Stimulated activated CD4-positive, alpha-beta T cell treated with anti-CD3 and anti-CD28 coated beads, Interleukin-4, amount 100 ng/mL, for 1 hour (primary cell): Measurements from ENCODE around the gene OLFML2A.
"Not testable (repeated sequence)": the region's sequence is repeated elsewhere in the genome, so short reads cannot be mapped to it uniquely, and the experiment has no call there.

ENCODE experiments used
- DNase-seq: peaks from one replicate; pipeline ENCODE4 v3.0.0-alpha.2; 2020

Gene OLFML2A

DNA sequence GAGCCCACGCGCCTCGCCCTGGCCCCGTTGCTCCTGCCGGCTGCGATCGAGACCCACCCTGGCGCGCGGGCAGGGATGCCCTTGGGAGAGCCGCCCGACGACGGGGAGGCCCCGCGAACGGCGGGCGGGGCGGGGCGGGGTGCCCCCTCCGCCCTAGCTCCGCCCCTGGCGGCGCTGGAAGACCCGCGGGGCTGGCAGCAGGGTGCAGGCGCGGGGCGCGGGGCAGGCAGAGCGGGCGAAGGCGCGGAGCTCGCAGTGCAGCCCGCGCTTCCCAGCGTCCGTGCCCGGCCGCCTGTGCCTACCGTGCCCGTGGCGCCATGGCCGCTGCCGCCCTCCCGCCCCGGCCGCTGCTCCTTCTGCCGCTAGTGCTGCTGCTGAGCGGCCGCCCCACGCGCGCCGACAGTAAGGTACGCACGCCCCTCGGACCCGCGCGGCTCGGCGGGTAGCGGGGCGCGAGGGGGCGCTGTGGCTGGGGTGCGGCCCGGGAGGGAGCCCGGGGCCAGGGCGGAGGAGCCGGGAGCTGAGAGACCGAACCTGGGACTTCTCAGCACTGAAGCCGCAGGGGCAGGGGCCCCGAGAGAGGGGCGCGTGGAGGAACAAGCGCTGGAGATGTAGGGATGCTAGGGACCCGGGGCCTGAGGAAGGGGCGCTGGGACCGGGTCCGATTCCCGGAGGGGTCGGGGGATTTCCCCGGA is at the start of gene OLFML2A:
OLFML2A (plus strand) TSS at position 180 of the 695 bp plus-strand sequence; CDS start at position 318, 138 bp downstream.
- DNase-seq: peak; percentile 27

DNA sequence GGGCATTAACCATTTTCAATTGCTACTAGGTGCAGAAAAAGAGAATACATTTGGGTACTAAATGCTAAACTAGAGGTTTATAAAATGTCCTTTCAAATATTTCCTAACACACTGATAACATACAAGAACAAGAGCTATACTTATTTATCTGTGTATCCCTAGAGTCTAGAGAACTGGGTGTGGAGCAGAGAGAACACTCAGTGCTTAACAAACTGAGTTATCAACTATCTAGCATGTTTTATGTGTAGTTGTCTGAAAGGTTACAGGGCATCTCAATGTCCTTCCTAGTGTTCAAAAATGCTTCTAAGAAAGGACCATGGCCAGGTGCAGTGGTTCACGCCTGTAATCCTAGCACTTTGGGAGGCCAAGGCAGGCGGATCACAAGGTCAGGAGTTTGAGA is 46.2 kb upstream of the OLFML2A start:
- no peak for DNase-seq

DNA sequence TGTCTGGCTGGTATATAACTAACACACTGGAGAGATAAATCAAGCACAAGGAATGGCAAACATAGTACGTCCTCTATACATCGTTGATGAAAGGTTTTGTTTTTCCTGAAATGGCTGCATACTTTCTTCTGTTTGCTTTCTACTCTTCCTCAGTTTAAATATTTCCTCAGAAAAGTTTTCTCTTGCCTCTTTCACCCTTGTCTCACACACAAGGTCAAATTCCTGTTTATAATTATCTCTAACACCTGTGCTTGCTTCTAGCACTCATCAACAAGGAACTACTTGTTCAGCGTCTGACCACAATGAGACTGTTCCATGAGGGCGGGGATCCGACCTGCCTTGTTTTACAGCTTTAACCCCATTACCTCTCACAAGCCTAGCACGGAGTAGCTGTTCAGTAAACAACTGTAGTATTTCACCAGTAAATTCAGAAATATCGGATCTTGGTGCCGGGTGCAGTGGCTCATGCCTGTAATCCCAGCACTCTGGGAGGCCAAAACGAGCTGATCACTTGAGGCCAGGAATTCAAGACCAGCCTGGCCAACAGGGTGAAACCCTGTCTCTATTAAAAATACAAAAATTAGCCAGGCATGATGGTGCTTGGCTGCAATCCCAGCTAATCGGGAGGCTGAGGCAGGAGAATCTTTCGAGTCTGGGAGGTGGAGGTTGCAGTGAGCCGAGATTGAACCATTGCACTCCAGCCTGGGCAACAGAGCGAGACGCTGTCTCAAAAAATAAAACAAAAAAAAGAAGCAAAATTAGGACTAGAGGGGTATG is 42.8 kb upstream of the OLFML2A start:
- DNase-seq: no peak

- DNase-seq: not testable (repeated sequence)
Measured at GRCh38 chr9:124734741-124735083, 42.2 kb upstream of the OLFML2A start.

GRCh38 chr9:124735121-124735520 is 41.8 kb upstream of the OLFML2A start:
- DNase-seq: no peak

- DNase-seq: not testable (repeated sequence)
Measured at GRCh38 chr9:124738075-124738474, 38.9 kb upstream of the OLFML2A start.

- no peak for DNase-seq
Measured at GRCh38 chr9:124739360-124739759, 37.6 kb upstream of the OLFML2A start.

DNA sequence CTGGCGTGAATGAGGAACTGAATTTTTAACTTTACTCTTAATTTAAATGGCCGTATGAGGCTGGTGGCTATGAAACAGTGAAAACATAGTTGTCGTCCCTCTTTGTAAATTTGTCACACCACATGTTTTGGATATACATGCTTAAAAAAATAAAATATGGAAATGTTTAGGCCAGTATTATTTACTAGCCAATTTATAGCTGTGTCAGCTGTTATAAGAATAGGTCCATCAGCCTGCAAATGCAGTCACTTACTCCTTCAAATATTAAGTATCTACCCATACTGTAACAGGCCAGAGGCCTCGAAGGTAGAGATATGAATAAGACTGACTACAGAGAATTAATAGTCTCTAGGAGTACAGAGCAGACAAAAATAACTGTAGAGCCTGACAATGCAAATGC is 35.8 kb upstream of the OLFML2A start:
- DNase-seq: no peak

DNA sequence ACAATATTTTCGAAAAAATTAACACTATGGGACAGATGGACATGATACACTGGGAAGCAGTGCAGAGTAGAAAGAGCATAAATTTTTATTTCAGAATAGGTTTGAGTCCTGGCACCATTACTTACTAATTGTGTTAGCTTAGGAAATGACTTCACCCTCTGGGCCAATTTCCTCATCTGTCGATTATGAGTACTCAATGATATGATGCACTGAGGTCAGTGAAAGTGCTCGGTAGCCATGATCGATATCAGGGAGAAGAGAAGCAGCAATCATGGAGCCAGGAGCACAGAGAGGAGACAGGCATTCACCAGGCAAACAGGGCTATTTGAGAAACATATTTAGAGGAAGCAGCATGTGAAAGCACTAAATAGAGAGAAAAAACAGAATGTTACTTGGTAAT is 35.3 kb upstream of the OLFML2A start:
- DNase-seq: no peak

DNA sequence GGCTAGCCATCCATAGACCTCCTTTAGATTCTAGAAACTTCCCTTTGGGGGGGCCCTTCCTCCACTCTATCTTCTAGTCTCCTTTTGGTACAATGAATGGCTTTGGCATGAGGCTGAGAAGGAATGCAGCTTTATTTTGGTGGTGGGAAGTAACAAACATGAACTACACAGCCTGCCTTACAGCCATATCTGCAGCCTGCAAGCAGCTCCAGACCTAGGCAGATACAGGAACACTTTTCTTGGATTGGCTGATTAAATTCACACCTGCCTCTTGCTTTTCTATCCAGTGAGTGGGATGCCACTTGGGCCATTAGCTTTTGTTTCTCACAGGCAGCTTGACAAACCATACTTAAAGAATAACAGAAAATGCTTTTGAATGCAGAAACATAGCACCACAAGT is 34.0 kb upstream of the OLFML2A start:
- DNase-seq: no peak

- DNase-seq: no peak
Measured at GRCh38 chr9:124743686-124744348, 33.1 kb upstream of the OLFML2A start.

- DNase-seq: no peak
Measured at GRCh38 chr9:124747065-124747464, 29.9 kb upstream of the OLFML2A start.

DNA sequence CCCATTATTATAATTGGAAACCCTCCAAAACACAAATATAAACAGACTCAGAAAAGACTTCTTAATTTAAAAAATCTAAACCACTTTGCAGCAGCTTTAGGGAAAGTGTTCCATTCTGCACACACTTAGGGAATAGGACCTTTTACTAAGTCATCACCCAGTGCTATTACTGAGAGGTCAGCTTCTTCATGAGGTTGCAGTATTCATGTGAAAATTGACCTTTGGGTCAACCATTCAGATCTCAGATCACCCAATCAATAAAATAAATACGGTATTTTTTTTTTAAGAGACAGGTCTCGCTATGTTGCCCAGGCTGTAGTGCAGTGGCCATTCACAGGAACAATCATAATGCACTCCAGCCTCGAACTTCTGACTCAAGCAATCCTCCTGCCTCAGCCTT is 27.6 kb upstream of the OLFML2A start:
- no peak for DNase-seq

- no peak for DNase-seq
Measured at GRCh38 chr9:124749781-124750180, 27.2 kb upstream of the OLFML2A start.

DNA sequence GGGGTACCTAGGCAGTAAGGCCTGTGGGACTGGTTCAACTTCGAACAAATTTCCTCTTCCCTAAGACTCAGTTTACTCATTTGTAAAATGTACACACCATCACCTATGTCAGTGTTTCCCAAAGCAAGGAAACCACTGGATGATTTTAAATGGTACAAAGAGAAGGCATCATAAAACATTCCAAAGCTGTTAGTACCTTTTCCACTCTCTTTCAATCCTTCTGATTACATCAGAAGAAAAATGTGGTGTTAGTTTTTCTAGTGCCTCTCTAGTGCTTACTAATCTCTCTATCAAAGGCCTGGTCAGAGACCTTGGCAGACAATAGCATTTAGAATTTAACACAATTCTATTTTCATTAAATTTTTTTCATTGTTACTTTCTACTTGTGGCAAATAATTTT is 24.0 kb upstream of the OLFML2A start:
- no peak for DNase-seq

- DNase-seq: no peak
Measured at GRCh38 chr9:124754289-124754688, 22.6 kb upstream of the OLFML2A start.

- no peak for DNase-seq
Measured at GRCh38 chr9:124755061-124755460, 21.9 kb upstream of the OLFML2A start.

- DNase-seq: no peak
Measured at GRCh38 chr9:124756011-124756410, 20.9 kb upstream of the OLFML2A start.

DNA sequence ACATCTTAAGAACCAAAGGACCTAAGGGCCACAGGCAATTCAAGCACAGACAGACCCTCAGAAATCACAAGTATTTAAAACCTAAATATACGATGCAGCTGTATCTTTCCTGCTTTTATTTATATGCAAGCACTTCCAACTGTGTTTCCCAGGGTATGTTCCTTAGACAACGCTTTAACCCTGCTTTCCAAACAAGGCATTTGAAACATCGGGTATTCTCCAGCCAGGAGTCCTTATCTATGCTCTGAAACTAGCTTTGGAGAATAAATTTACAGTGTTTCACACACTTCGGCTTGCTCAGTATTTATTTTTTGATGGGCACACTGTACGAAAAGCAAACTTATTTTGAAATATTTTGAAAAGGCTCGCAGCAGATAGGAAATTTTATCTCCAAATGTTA is 19.3 kb upstream of the OLFML2A start:
- no peak for DNase-seq

DNA sequence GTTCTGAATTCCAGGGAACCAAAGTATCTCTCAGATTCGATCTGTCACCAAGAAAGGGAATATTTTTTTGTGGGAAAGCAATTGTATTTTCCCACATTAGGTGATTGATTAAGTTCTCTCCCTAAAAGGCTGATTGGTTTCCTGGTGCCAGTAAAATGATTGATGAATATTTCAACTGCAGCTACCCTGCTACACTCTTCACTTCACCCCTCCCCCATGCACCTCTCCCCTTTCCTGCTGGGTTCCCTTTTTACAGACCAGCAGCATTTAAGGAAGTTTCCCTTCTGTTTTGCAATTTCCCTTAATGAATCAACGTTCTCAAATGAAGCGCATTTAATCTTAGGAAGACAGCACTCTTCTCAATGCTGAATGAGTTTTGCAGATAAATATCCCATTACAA is 18.9 kb upstream of the OLFML2A start:
- no peak for DNase-seq

GRCh38 chr9:124758691-124759090 is 18.2 kb upstream of the OLFML2A start:
- DNase-seq: no peak

GRCh38 chr9:124759327-124759726 is 17.6 kb upstream of the OLFML2A start:
- no peak for DNase-seq

GRCh38 chr9:124760719-124761118 is 16.2 kb upstream of the OLFML2A start:
- DNase-seq: no peak

DNA sequence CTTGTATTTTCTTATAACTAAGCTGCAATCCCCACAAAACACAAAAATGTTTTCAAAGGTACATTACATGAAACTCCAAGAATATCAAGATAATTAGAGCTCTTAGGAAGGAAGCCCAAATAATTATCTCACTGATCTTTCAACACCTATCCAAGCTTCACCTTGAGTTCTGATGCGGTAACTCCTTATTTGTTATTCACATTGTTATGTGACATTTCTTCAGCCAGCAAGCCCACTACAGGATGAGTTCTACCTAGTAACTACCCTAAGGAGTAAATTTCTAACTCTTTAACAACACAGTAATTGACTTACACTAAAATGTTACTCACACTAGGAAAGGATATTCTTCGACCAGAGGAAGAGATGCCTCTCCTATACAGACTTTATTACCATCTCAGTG is 15.7 kb upstream of the OLFML2A start:
- DNase-seq: no peak
